Mammary epithelial cell (primary cell): ENCODE data around the gene ATXN10.

Experiments
- EZH2 ChIP-seq: IDR thresholded peaks from 2 replicates; pipeline ENCODE4 v1.6.1; 2012; ENCODE audit warnings: low read length, inconsistent platforms, borderline replicate concordance
- TF ChIP-seq, protein P1 (sequence below), 2 donors: IDR thresholded peaks in 1 of 2; conservative IDR thresholded peaks in 1 of 2; 2 replicates each; pipeline ENCODE4 v1.5.1; 2011 to 2012; ENCODE audit warnings: inconsistent platforms in 2 of 2, low read length in 2 of 2, mild to moderate bottlenecking in 2 of 2, control low read depth in 1 of 2, low read depth in 1 of 2; ENCODE audit not compliant: insufficient read depth in 1 of 2; ENCODE audit errors: extremely low read depth in 1 of 2

DNA sequence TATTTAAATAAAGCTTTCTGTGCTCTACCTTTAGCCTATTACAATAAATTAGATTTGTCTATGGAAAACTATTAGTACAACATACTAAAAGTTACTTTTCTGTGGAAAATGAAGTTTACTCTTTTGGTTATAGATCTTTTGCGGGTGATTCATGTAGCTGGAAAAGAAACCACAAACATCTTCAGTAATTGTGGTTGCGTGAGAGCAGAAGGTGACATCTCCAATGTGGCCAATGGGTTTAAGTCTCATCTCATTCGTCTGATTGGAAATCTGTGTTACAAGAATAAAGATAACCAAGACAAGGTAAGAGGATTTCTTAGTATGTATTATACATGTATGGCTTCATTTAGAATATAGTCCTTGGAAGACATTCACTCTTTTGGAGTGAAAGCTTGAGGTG lies 68.6 kb downstream of the ATXN10 start:
- TF ChIP-seq, protein P1, sequence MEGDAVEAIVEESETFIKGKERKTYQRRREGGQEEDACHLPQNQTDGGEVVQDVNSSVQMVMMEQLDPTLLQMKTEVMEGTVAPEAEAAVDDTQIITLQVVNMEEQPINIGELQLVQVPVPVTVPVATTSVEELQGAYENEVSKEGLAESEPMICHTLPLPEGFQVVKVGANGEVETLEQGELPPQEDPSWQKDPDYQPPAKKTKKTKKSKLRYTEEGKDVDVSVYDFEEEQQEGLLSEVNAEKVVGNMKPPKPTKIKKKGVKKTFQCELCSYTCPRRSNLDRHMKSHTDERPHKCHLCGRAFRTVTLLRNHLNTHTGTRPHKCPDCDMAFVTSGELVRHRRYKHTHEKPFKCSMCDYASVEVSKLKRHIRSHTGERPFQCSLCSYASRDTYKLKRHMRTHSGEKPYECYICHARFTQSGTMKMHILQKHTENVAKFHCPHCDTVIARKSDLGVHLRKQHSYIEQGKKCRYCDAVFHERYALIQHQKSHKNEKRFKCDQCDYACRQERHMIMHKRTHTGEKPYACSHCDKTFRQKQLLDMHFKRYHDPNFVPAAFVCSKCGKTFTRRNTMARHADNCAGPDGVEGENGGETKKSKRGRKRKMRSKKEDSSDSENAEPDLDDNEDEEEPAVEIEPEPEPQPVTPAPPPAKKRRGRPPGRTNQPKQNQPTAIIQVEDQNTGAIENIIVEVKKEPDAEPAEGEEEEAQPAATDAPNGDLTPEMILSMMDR (conservative IDR thresholded peaks at IDR 0.05 in 1 of 2, IDR thresholded peaks at IDR 0.05 in 1 of 2; ENCODE audit: extremely low read depth in 1 of 2, insufficient read depth in 1 of 2, low read depth in 1 of 2, low read length in 2 of 2), result no peak
- TF ChIP-seq EZH2, result no peak
